OCI-LY3 (cell line): ENCODE data around the gene SPIN2B.
"Not testable (repeated sequence)": the region's sequence is repeated elsewhere in the genome, so short reads cannot be mapped to it uniquely, and the experiment has no call there.

Source experiments
- H2AFZ ChIP-seq: fragments of 200-600, 300-600 bp; shearing (Covaris generic); 2 replicates; pipeline ENCODE4 v1.6.0; 2014; ENCODE audit warnings: antibody characterized with exemption, low read depth, low read length
- H3K27ac ChIP-seq: fragments of 200-600, 300-600 bp; sonication (generic); 2 replicates; pipeline ENCODE4 v1.5.1; 2014; ENCODE audit warnings: mild to moderate bottlenecking, low read length, moderate library complexity, mixed read lengths
- H3K27me3 ChIP-seq: fragments of 200-600, 300-600 bp; sonication (generic); 2 replicates; pipeline ENCODE4 v1.6.1; 2014; ENCODE audit warnings: low read depth, low read length, mixed read lengths
- H3K36me3 ChIP-seq: fragments of 200-600, 300-600 bp; sonication (generic); replicated peaks from 2 replicates; pipeline ENCODE3; 2014; ENCODE audit warnings: low read depth, low read length, mixed read lengths
- H3K4me1 ChIP-seq: fragments of 300-600, 200-600 bp; sonication (generic); 2 replicates; pipeline ENCODE4 v1.6.1; 2014; ENCODE audit warnings: low read length, mixed read lengths
- H3K4me2 ChIP-seq: fragments of 200-600, 300-600 bp; sonication (generic); 2 replicates; pipeline ENCODE4 v1.6.1; 2014; ENCODE audit warnings: low read length, mixed read lengths
- H3K4me3 ChIP-seq: fragments of 300-600, 200-600 bp; sonication (generic); 2 replicates; pipeline ENCODE4 v1.5.1; 2014; ENCODE audit warnings: antibody characterized with exemption, mild to moderate bottlenecking, low read length, moderate library complexity
- H3K79me2 ChIP-seq: fragments of 300-600, 200-600 bp; shearing (Covaris generic); 2 replicates; pipeline ENCODE4 v1.6.1; 2014; ENCODE audit warnings: mild to moderate bottlenecking, low read length, mixed read lengths
- H3K9ac ChIP-seq: fragments of 300-600, 200-600 bp; shearing (Covaris generic); 2 replicates; pipeline ENCODE4 v1.6.0; 2014; ENCODE audit warnings: mild to moderate bottlenecking, low read length, moderate library complexity
- H3K9me3 ChIP-seq: fragments of 200-600, 300-600 bp; shearing (Covaris generic); 2 replicates; pipeline ENCODE4 v1.6.1; 2014; ENCODE audit warnings: low read length, mixed read lengths; ENCODE audit not compliant: insufficient read depth
- H4K20me1 ChIP-seq: fragments of 200-600, 300-600 bp; sonication (generic); 2 replicates; pipeline ENCODE4 v1.6.1; 2016; ENCODE audit warnings: low read length, mixed read lengths; ENCODE audit not compliant: insufficient read depth
- EZH2phosphoT487 ChIP-seq: fragments of 200-600 bp; shearing (Covaris generic); IDR thresholded peaks from 2 replicates; pipeline ENCODE4 v1.6.1; 2018; ENCODE audit warnings: antibody characterized with exemption, mixed run types, low read depth
- TF ChIP-seq, protein P1 (sequence below): fragments of 200-600, 300-600 bp; sonication (generic); IDR thresholded peaks from 2 replicates; pipeline ENCODE4 v1.5.1; 2014; ENCODE audit warnings: antibody characterized with exemption, low read length, low read depth

The SPIN2B gene

DNA sequence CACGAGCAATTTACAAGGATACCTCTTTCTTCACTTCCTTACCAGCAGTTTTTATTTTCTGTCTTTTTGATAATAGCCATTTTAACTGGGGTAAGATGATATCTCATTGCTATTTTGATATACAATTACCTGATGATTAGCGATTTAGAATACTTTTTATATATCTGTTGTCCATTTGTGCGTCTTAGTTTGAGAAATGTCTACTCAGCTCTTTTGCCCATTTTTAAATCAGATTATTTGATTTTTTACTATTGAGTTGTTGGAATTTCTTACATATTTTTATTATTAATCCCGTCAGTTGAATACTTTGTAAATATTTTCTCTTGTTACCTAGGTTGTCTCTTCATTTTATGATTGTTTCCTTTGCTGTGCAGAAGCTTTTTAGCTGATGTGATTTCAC is 17.3 kb upstream of the SPIN2B start:
- no peak overlapping the region for H3K9ac ChIP-seq
- no peaks in the 10 kb centered on the region for H3K4me1 ChIP-seq
- H3K36me3 ChIP-seq = no peaks in the 10 kb centered on the region
- H4K20me1 ChIP-seq = no peaks in the 10 kb centered on the region
- no peaks in the 10 kb centered on the region for H3K9me3 ChIP-seq
- no peak overlapping the region for H2AFZ ChIP-seq
- H3K27ac ChIP-seq = no peak overlapping the region
- TF ChIP-seq, protein P1, sequence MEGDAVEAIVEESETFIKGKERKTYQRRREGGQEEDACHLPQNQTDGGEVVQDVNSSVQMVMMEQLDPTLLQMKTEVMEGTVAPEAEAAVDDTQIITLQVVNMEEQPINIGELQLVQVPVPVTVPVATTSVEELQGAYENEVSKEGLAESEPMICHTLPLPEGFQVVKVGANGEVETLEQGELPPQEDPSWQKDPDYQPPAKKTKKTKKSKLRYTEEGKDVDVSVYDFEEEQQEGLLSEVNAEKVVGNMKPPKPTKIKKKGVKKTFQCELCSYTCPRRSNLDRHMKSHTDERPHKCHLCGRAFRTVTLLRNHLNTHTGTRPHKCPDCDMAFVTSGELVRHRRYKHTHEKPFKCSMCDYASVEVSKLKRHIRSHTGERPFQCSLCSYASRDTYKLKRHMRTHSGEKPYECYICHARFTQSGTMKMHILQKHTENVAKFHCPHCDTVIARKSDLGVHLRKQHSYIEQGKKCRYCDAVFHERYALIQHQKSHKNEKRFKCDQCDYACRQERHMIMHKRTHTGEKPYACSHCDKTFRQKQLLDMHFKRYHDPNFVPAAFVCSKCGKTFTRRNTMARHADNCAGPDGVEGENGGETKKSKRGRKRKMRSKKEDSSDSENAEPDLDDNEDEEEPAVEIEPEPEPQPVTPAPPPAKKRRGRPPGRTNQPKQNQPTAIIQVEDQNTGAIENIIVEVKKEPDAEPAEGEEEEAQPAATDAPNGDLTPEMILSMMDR = no peak
- no peak for TF ChIP-seq EZH2phosphoT487
- H3K4me3 ChIP-seq = no peak overlapping the region
- H3K27me3 ChIP-seq = no peaks in the 10 kb centered on the region
- no peaks in the 10 kb centered on the region for H3K79me2 ChIP-seq
- no peak overlapping the region for H3K4me2 ChIP-seq

DNA sequence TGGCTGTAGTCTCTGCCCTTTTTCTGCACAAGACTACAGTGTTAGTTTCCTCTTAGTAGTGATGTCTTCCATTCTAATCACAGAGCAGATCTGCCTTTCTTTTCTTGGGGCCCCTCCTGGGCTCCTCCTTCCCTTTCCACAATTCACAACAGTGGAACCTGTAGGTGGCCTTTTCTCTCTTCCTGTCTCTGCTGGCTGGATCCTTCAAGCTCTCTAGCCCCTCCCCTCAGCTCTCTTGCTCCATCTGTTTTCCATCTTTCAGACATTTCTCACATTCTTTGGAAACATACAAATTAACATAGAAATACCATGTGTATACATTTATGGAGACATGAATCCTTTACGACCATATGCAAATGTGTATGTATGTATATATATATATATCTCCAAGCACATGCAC is 16.2 kb upstream of the SPIN2B start:
- H3K79me2 ChIP-seq = no peaks in the 10 kb centered on the region
- H2AFZ ChIP-seq = no peak overlapping the region
- H3K36me3 ChIP-seq = no peaks in the 10 kb centered on the region
- no peak overlapping the region for H3K27ac ChIP-seq
- no peaks in the 10 kb centered on the region for H3K4me1 ChIP-seq
- no peak overlapping the region for H3K9ac ChIP-seq
- no peaks in the 10 kb centered on the region for H4K20me1 ChIP-seq
- H3K4me2 ChIP-seq = no peak overlapping the region
- no peak for TF ChIP-seq EZH2phosphoT487
- TF ChIP-seq, protein P1 = no peak
- H3K4me3 ChIP-seq = no peak overlapping the region
- no peaks in the 10 kb centered on the region for H3K9me3 ChIP-seq
- H3K27me3 ChIP-seq = no peaks in the 10 kb centered on the region

DNA sequence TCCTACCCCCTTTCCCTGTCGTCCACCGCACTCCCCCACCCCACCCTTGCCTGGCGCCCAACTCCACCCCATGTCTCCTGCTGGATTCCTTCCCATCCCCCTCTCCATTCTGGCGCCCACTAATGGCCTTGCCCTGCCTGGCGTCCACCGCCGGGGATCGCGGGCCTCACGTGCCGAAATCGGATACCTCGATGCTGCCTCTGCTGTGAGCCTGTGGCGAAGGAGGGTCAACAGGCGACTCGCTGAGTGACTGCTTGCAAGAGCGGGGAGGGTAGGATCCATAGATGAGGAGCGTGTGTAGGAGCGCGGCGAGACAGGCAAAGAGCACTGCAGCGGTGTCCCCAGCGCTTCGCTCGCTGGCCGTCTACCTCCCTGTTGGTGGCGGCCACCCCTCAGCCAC is 15.7 kb upstream of the SPIN2B start, which contains the start of gene SPIN2A:
SPIN2A (minus strand) TSS at position 325 of the 400 bp plus-strand sequence. CDS start 800 bp downstream, outside the sequence.
- not testable (repeated sequence) for H3K4me1 ChIP-seq, H3K27ac ChIP-seq, H3K36me3 ChIP-seq, H4K20me1 ChIP-seq, H2AFZ ChIP-seq, H3K4me3 ChIP-seq, H3K79me2 ChIP-seq, H3K4me2 ChIP-seq, H3K27me3 ChIP-seq, H3K9me3 ChIP-seq, H3K9ac ChIP-seq

DNA sequence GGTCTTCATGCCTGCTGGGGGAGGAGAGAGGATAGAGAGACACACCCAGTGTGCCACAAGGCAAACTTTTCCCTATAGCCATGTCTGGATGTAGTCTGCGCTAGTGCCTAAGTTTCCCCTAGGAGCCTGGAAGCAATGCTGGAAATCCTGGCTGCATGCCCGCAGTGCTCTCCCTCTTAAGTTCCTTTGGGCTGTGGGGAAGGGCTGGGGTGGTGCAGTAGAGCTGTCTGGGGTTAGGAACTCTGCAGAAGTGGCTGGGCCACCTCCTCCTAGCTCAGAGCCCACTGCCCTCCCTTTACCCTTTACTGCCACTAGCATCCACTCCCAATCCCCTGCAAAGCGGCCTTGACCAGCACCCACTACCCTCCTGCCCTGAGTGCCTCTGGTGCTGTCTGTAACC is 15.2 kb upstream of the SPIN2B start:
- H3K9me3 ChIP-seq, H3K27ac ChIP-seq, H3K79me2 ChIP-seq, H3K4me3 ChIP-seq, H3K4me1 ChIP-seq, H3K36me3 ChIP-seq, H4K20me1 ChIP-seq, H3K9ac ChIP-seq, H3K27me3 ChIP-seq, H2AFZ ChIP-seq, H3K4me2 ChIP-seq: not testable (repeated sequence)

DNA sequence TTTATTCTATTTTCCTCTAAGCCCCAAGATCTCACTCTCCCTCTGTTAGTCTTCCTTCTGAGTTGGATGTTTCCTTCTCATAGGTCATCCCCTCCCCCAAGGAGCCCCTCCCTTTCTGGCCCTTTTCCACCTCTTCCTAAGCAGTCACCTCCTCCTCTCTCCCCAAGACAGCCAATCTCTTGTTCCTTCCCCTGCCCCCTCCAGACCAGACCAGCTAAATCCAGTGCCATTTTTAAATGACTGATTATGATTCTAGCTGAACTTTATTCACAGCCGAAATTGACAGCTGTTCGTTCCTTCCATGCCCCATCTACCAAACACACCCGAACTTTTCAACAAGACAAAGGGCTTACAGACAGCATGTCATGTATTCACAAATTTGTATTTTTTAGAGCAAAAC is 13.9 kb upstream of the SPIN2B start:
- Histone ChIP-seq H3K9ac (no peak overlapping the region), H3K27me3 (no peaks in the 10 kb centered on the region), H3K79me2 (no peaks in the 10 kb centered on the region), H3K27ac (no peak overlapping the region), H4K20me1 (no peaks in the 10 kb centered on the region), H3K4me3 (no peak overlapping the region), H3K4me1 (no peaks in the 10 kb centered on the region), H3K36me3 (no peaks in the 10 kb centered on the region), H3K9me3 (no peaks in the 10 kb centered on the region), H3K4me2 (no peak overlapping the region), H2AFZ (no peak overlapping the region)
- no peak for TF ChIP-seq EZH2phosphoT487
- TF ChIP-seq, protein P1 = no peak
